ENCODE results near the gene PPIP5K2. TPM values are rescaled to one million over a fixed set of nuclear protein-coding genes. Genes with fewer than 3 reads are reported as not detected.

Gene PPIP5K2
- total and polyA plus RNA-seq, 4 donors: 9.7 to 38.6 (median 27.4) TPM

DNA sequence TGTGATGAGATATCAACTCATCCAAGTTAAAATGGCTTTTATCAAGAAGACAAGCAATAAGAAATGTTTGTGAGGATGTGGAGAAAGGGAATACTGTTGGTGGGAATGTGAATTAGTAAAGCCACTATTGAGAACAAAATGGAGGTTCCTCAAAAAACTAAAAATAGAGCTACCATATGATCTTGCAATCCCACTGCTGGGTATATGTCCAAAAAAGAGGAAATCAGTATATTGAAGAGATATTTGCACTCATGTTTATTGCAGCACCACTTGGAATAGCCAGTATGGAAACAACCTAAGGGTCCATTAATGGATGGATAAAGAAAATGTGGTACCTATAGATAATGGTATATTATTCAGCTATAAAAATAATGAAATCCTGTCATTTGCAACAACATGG lies 25.1 kb downstream of the PPIP5K2 start (continued):
- TF ChIP-seq, protein P1, sequence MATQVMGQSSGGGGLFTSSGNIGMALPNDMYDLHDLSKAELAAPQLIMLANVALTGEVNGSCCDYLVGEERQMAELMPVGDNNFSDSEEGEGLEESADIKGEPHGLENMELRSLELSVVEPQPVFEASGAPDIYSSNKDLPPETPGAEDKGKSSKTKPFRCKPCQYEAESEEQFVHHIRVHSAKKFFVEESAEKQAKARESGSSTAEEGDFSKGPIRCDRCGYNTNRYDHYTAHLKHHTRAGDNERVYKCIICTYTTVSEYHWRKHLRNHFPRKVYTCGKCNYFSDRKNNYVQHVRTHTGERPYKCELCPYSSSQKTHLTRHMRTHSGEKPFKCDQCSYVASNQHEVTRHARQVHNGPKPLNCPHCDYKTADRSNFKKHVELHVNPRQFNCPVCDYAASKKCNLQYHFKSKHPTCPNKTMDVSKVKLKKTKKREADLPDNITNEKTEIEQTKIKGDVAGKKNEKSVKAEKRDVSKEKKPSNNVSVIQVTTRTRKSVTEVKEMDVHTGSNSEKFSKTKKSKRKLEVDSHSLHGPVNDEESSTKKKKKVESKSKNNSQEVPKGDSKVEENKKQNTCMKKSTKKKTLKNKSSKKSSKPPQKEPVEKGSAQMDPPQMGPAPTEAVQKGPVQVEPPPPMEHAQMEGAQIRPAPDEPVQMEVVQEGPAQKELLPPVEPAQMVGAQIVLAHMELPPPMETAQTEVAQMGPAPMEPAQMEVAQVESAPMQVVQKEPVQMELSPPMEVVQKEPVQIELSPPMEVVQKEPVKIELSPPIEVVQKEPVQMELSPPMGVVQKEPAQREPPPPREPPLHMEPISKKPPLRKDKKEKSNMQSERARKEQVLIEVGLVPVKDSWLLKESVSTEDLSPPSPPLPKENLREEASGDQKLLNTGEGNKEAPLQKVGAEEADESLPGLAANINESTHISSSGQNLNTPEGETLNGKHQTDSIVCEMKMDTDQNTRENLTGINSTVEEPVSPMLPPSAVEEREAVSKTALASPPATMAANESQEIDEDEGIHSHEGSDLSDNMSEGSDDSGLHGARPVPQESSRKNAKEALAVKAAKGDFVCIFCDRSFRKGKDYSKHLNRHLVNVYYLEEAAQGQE (IDR thresholded peaks at IDR 0.05): no peak
- no peak for TF ChIP-seq TAF1 (conservative IDR thresholded peaks at IDR 0.05)
- TF ChIP-seq NR2F2 (IDR thresholded peaks at IDR 0.05): no peak

DNA sequence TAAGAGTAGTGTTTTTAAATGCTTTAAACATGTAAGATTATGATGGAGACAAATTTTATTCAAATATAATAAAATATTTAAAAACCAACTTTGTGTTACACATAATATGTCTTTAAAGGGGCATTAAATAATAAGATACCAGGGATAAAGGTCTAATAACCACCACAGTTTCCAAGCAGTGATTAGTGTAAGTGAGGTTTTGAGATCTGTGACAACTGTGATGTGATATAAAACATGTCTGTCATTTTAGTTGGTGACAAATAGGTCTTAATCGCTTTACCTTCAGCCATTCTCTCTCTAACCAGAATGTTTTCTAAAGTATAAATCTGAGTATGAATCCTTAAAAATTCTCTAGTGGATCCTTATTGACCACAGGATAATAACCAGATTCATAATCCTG lies 28.1 kb downstream of the PPIP5K2 start:
- no peak for TF ChIP-seq EGR1 (IDR thresholded peaks at IDR 0.05; ENCODE audit: low read depth in 2 of 2)
- TF ChIP-seq GABPA (IDR thresholded peaks at IDR 0.05 in 1 of 2, conservative IDR thresholded peaks at IDR 0.05 in 1 of 2): no peak
- TF ChIP-seq FOXA1 (IDR thresholded peaks at IDR 0.05): no peak
- Histone ChIP-seq H3K36me3 (ENCODE audit: control insufficient read depth in 4 of 4, insufficient read depth in 3 of 4, low read depth in 1 of 4, low read length in 3 of 4) (peaks cover 0 to 6% (median 4%) of the 10 kb centered on the region in 4 donors), H3K27ac (ENCODE audit: low read depth in 1 of 2, low read length in 2 of 2) (no peak overlapping the region), H3K4me1 (ENCODE audit: control insufficient read depth in 4 of 4, insufficient read depth in 4 of 4, low read length in 3 of 4) (no peaks in the 10 kb centered on the region), H3K9ac (ENCODE audit: low read depth in 1 of 2, low read length in 2 of 2) (no peak overlapping the region), H3K27me3 (ENCODE audit: control insufficient read depth in 4 of 4, insufficient read depth in 4 of 4, low read length in 3 of 4) (no peaks in the 10 kb centered on the region), H3K9me3 (ENCODE audit: control insufficient read depth in 4 of 4, low read length in 3 of 4) (no peaks in the 10 kb centered on the region), H3K4me3 (ENCODE audit: low read depth in 1 of 3, low read length in 3 of 3) (no peak overlapping the region)
- DNase-seq (ENCODE audit: low spot score): no peak
- 97% methylated on average over 1 of the region's 1 CpG for WGBS

DNA sequence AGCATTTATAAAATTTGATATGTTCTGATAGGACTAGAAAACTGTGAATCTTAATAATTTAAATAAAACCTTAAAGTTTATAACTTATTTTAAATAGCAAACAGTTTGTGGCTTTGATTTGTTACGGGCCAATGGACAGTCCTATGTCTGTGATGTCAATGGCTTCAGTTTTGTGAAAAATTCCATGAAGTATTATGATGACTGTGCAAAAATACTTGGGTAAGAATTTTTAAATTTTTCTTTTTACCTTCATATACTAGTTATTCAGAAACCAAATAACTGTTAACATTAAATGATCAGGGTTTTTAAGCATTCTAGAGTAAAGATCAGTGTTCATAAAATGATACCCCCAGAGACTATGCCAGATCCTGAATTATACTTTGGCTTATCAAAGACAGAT lies 31.1 kb downstream of the PPIP5K2 start:
- Histone ChIP-seq H3K9ac (ENCODE audit: low read depth in 1 of 2, low read length in 2 of 2) (no peak overlapping the region), H3K4me3 (ENCODE audit: low read depth in 1 of 3, low read length in 3 of 3) (no peak overlapping the region), H3K9me3 (ENCODE audit: control insufficient read depth in 4 of 4, low read length in 3 of 4) (no peaks in the 10 kb centered on the region), H3K36me3 (ENCODE audit: control insufficient read depth in 4 of 4, insufficient read depth in 3 of 4, low read depth in 1 of 4, low read length in 3 of 4) (peaks cover 0 to 19% (median 9%) of the 10 kb centered on the region in 4 donors), H3K27ac (ENCODE audit: low read depth in 1 of 2, low read length in 2 of 2) (no peak overlapping the region), H3K27me3 (ENCODE audit: control insufficient read depth in 4 of 4, insufficient read depth in 4 of 4, low read length in 3 of 4) (no peaks in the 10 kb centered on the region), H3K4me1 (ENCODE audit: control insufficient read depth in 4 of 4, insufficient read depth in 4 of 4, low read length in 3 of 4) (no peaks in the 10 kb centered on the region)
- DNase-seq (ENCODE audit: low spot score): no peak
- 99% methylated on average over 1 of the region's 1 CpG for WGBS
- TF ChIP-seq YY1 (IDR thresholded peaks at IDR 0.05) (no peak), HNF4G (IDR thresholded peaks at IDR 0.05) (no peak), NR2F2 (IDR thresholded peaks at IDR 0.05) (no peak), SP1 (IDR thresholded peaks at IDR 0.05) (no peak)
- TF ChIP-seq, protein P2, sequence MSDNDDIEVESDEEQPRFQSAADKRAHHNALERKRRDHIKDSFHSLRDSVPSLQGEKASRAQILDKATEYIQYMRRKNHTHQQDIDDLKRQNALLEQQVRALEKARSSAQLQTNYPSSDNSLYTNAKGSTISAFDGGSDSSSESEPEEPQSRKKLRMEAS (IDR thresholded peaks at IDR 0.05): no peak
- TF ChIP-seq, protein P3, sequence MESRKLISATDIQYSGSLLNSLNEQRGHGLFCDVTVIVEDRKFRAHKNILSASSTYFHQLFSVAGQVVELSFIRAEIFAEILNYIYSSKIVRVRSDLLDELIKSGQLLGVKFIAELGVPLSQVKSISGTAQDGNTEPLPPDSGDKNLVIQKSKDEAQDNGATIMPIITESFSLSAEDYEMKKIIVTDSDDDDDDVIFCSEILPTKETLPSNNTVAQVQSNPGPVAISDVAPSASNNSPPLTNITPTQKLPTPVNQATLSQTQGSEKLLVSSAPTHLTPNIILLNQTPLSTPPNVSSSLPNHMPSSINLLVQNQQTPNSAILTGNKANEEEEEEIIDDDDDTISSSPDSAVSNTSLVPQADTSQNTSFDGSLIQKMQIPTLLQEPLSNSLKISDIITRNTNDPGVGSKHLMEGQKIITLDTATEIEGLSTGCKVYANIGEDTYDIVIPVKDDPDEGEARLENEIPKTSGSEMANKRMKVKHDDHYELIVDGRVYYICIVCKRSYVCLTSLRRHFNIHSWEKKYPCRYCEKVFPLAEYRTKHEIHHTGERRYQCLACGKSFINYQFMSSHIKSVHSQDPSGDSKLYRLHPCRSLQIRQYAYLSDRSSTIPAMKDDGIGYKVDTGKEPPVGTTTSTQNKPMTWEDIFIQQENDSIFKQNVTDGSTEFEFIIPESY (IDR thresholded peaks at IDR 0.05): no peak
- TF ChIP-seq, protein P4, sequence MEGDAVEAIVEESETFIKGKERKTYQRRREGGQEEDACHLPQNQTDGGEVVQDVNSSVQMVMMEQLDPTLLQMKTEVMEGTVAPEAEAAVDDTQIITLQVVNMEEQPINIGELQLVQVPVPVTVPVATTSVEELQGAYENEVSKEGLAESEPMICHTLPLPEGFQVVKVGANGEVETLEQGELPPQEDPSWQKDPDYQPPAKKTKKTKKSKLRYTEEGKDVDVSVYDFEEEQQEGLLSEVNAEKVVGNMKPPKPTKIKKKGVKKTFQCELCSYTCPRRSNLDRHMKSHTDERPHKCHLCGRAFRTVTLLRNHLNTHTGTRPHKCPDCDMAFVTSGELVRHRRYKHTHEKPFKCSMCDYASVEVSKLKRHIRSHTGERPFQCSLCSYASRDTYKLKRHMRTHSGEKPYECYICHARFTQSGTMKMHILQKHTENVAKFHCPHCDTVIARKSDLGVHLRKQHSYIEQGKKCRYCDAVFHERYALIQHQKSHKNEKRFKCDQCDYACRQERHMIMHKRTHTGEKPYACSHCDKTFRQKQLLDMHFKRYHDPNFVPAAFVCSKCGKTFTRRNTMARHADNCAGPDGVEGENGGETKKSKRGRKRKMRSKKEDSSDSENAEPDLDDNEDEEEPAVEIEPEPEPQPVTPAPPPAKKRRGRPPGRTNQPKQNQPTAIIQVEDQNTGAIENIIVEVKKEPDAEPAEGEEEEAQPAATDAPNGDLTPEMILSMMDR (IDR thresholded peaks at IDR 0.05; ENCODE audit: low read depth, low read length, missing input control): no peak

Data from liver (tissue), 9 donors.